GM13977 (cell line): ENCODE measurements around the gene DENND2A.

Source experiments
- DNase-seq: peaks from one replicate; pipeline ENCODE4 v3.0.0; 2012; ENCODE audit warnings: low spot score
- in situ Hi-C: fragments of 300-500 bp; cut with MboI; formaldehyde crosslinking; loops from one replicate; pipeline ENCODE4 v1.12.0; 2022; ENCODE audit warnings: low sequenced_read_pairs, low pct_unique_long_range_greater_than_20kb, mixed read lengths, inconsistent platforms; ENCODE audit not compliant: unreplicated experiment
- TF ChIP-seq, protein P1 (sequence below): IDR thresholded peaks from 2 replicates; pipeline ENCODE4 v1.5.1; 2012; ENCODE audit warnings: mild to moderate bottlenecking, control low read depth; ENCODE audit not compliant: insufficient read depth; ENCODE audit errors: extremely low read depth, missing control alignments

Gene DENND2A

DNA sequence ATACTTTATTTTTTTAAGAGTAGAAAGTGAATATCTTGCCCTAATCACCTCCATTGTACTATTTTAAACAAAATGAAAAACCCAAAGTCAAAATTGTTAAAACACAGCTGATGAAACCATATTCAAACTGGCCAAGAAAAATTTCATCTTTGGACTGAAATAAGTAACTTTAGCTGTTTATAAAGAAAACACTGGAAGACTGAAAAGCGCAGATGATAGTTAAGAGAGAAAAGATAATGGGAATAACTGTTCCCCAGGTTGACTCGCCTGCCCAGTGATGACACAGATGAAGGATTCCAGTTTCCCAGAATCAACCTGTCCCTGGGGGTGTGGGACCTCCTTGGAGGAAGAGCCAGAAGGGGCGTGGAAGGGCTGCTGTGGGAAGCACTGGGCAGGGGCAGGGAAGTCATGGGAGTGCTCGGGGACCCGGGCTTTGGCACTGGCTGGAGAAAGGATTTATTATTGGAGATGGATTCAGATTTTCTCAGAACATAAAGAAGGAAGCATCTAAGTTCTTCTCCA, 43.1 kb downstream of the DENND2A start:
- DNase-seq = no peak
- TF ChIP-seq, protein P1, sequence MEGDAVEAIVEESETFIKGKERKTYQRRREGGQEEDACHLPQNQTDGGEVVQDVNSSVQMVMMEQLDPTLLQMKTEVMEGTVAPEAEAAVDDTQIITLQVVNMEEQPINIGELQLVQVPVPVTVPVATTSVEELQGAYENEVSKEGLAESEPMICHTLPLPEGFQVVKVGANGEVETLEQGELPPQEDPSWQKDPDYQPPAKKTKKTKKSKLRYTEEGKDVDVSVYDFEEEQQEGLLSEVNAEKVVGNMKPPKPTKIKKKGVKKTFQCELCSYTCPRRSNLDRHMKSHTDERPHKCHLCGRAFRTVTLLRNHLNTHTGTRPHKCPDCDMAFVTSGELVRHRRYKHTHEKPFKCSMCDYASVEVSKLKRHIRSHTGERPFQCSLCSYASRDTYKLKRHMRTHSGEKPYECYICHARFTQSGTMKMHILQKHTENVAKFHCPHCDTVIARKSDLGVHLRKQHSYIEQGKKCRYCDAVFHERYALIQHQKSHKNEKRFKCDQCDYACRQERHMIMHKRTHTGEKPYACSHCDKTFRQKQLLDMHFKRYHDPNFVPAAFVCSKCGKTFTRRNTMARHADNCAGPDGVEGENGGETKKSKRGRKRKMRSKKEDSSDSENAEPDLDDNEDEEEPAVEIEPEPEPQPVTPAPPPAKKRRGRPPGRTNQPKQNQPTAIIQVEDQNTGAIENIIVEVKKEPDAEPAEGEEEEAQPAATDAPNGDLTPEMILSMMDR = no peak
- in situ Hi-C loops = no loop called here

DNA sequence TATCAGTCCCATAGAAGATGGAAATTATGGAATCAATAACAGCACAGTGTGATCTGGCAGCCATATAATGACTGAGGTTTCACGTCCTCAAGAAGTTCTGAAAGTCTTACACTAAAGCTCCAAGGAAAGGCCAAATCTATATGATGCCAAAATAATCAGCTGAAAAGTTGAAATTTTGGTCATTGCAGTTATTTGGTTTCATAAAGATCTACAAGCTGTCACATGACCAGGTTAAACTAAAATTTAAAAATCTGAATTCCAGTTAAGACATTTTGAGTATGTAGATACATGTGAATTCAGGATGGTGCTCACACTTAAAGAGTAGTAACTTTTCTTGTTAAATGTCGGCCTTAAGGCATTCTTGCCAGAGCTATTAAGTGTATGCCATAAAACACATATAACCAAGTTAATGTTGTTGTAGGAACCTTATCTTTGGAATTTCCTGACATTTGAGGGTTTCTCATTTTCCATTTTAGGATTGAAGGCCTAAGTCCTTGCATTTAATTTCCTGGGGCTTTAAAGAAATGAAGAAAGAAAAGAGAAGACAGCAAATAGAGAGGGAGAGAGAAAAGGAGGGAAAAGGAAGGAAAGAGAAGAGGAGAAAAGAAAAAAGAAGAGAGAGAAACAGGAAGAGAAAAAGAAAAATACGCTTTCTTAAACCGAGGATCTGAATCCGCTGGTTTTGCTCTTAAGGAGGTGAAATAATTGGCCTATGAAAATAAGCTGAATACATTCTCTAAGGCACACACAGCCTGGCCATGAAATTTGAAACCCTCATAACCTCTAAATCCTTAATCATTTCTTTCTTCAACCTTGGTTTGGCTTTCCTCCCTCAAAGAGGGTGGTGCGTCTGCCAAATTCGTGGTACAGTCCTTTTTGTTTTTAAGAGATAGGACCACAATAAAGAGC, 43.8 kb downstream of the DENND2A start:
- TF ChIP-seq, protein P1 = no peak
- in situ Hi-C loops = no loop called here
- no peak for DNase-seq

DNA sequence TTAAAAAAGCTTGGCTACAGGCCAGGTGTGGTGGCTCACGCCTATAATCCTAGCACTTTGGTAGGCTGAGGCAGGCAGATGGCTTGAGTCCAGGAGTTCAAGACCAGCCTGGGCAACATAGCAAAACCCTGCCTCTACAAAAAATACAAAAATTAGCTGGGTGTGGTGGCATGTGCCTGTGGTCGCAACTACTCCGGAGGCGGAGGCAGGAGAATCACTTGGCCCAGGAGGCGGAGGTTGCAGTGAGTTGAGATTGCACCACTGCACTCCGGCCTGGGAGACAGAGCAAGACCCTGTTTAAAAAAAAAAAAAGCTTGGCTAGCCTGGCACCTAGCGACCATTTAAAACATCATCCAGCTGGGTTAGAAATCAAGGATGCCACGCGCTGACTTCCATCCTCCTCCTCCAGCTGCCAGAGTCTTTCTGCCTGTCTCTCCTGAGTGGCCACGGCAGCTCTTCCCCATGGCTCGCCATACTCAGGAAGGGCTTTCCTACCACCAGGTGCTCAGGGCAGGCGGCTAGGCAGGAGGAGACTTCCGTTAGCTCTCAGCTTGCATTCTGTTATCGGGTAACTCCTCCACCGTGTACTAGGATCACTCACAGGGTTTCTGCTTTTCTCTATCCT, 45.0 kb downstream of the DENND2A start:
- TF ChIP-seq, protein P1 = no peak
- in situ Hi-C loops = no loop called here
- DNase-seq = no peak

DNA sequence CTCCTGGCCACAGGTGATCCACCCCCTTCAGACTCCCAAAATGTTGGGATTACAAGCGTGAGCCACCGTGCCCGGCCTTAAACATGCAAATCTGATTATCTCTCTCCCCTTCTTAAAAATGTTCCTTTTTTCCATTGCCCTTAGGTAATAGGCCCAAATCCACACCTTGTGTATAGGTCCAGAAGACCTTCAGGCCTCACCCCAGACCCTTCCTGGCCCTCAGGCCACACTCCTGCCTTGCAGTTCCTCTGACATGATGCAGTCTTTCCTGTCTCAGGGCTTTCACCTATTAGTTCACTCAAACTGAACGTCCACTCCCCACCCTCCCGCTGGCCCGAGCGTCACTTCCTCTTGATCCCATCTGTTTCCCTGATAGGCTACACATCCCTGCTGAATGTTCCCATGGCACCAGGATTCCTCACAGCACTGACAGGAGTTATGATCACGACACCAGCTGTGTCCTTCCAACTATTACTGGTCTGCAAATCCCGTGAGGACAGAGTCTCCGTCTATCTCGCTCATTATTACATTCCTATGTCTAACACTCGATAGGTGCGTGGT, 46.4 kb downstream of the DENND2A start:
- DNase-seq = no peak
- in situ Hi-C loops = no loop called here
- TF ChIP-seq, protein P1 = no peak

DNA sequence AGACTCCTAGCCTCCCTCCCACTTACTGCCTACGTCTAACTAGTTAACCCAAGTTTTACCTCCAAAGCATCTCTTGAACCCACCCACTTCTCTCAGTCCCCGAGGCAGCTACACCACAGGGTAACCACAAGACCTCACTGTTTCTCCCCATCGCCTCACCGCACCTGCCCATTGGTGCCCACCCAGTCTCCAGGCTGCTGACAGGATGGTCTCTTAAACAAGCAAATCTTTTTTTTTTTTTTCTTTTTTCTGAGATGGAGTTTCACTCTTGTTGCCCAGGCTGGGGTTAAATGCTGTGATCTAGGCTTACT, 47.0 kb downstream of the DENND2A start:
- TF ChIP-seq, protein P1 = no peak
- in situ Hi-C loops = no loop called here
- DNase-seq = no peak

DNA sequence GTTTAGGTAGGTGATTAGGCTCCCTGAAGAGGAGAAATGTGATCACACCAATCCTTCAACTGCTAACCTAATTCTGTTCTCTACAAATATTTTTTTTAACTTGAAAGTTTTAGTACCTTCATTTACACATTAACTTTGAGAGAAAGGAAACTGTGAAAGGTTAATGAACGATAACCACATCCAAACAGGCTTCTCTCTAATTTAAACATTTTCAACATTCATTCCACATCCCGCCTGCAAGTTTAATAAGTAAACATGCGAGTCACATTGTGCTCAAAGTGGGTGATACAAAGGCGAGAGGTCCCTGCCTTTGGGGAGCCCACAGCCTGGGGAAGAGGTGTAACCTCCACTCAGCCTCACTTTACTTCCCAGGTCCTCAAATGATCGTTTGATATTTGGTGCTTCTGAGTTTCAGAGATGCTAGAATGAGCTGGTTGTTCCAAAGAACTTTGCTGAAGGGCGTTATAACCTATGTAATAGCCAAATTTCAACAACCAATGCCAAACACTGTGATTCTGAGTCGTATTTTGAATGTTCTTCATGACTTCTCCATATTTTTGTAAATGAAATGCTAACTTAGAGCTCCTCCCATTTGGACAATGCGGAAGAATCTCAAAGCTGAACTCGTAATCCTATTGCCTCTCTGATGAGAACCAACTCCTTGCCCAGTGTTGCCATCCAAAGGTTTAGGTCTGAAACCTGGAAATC, 47.5 kb downstream of the DENND2A start:
- in situ Hi-C loops = no loop called here
- no peak for DNase-seq

More for the DNA sequence above, 47.5 kb downstream of the DENND2A start:
- TF ChIP-seq, protein P1 = no peak
